NCI-H460 (cell line): Measurements from ENCODE around the gene ANKRD34B. TPM values are rescaled to one million over a fixed set of nuclear protein-coding genes. Genes with fewer than 3 reads are reported as not detected.
"Not testable (repeated sequence)": the region's sequence is repeated elsewhere in the genome, so short reads cannot be mapped to it uniquely, and the experiment has no call there.

Experiments
- DNase-seq: peaks from one replicate; pipeline ENCODE4 v3.0.0-alpha.2; 2016; ENCODE audit warnings: low read depth; ENCODE audit errors: extremely low read depth
- polyA plus RNA-seq: library from polyadenylated mRNA; depleted of rRNA; stranded (reverse); fragments of >200 nt; gene quantifications from 2 replicates; pipeline ENCODE4 v1.2.3, GENCODE V29; 2014; cell fraction: nucleus; rRNA removed
- total RNA-seq: library from RNA; depleted of rRNA; stranded (reverse); fragments of >200 nt; shearing (Covaris generic); gene quantifications from 2 replicates; pipeline ENCODE4 v1.2.3, GENCODE V29; 2014; rRNA removed

ANKRD34B gene
- not detected in 2 replicates for total RNA-seq
- polyA plus RNA-seq: not detected in 2 replicates

DNA sequence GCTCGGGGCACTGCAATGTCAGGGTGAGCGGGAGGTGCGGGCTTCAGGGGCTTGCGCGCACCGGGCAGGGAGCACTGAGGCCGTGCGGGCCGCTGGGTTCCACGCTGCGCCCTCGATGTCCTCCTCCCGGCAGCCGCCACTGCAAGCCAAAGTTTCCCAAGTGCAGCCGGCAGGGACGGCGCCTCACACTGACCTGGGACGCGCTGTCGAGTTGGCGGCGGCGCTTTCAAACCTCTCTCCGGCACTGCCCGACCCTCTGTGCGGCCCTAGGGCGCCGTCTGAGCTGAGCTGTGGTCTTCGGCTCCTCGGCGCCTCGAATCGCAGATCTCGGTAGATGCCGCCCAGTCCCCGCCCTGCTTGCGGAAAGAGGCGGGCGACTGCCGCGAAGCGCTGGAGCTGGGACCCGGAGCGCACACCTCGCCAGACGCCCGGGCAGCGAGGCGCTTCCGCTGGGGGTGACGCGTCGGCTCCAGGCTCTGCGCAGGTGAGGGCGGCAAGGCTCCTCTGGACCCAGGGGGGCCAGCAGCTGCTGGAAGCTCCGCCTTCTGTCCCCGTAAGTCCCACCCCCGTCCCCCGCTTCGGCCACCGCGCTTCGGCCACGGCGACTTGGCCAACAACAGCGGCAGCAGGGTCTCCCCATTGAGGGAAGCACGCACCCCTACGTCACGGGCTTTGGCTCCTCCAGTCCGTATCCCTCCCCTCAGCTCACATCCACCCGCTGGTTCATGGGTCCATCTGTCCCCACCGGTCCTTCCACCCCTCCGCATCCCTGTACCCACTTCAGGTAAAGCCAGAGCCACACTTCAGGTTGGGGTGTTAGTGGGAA lies at the start of gene ANKRD34B:
Gene ANKRD34B (minus strand): TSS at position 320 of the 826 bp plus-strand sequence. CDS start 10,261 bp downstream, outside the sequence.
- no peak for DNase-seq

DNA sequence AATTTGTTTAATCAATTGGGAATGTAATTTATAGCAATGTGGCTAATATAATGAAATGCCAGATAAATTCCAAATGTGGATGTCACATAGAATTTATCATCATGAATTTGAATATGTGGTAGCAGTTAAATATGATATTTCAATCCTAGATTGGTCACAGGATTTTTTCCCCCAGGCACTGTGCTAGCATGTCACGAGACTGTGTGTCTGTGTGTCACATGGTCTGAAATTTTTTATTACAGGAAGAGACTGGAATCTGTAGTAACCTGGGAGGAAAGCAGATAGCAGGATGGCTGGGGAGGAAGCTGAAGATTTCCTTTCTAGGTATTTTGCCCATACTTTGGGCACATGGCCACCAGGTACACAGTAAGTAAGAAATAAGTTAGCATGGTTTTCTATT lies 49.0 kb upstream of the ANKRD34B start:
- DNase-seq: no peak

DNA sequence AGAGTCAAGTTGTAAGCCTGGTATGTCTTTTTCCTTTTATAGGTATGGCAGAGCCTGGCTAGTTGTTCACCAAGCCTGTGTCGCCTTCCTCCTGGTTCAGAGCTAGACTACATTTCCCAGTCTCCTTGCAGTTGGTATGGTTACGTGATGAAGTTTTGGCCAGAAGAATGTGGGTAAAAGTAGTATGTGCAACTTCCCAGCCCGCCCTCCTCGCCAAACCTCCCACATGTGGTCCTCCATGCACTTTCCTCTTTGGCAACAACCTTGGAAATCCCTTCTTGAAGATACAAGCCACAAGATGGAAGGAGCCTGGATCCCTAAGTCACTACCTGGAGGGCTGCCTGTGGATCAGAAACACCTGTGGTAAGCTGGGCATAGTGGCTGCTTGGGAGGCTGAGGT lies 48.4 kb upstream of the ANKRD34B start:
- no peak for DNase-seq

DNA sequence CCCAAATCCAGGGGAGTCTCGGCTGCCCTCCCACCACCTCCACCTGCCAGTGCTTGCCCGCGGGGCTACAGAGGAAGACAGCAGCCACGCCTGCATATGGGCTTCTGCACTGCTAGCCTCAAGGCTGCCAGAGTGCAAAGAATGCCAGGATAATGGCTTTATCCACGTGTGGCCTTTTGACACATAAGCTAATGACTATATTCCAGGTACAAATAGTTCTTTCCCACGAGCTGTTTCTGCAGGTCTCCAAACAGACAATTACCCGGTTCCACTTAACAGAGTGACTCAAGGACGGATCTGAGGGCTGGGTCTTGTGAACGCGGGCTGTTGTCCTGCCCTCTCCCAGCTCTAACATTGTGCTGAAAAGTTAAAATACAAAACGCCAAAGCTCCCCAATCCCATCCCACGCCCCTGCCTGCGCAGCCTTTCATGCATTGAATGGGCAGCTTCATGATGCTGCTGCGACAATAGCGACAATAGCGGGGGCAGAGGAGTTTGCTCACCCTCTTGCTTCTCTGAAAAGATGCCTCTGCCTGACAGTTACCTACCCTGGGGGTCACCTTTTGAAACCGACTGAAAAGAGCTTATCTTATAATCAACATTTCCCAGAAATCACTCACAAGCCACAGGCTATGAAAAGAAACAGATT lies 45.3 kb upstream of the ANKRD34B start:
- no peak for DNase-seq

DNA sequence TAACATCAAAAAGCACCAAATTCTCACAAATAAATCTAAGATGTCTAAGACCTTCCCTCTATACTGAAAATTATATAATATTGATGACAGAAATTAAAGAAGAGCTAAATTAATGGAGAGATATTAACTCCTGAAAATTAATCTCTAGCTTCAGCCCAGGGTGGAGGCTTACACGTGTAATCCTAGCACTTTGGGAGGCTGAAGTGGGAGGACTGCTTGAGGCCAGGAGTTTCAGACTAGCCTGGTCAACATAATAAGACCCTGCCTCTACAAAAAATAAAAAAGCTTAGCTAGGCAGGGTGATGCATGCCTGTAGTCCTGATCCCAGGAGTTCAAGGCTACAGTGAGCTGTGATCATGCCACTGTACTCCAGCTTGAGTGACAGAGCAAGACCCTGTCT lies 39.6 kb upstream of the ANKRD34B start:
- no peak for DNase-seq

DNA sequence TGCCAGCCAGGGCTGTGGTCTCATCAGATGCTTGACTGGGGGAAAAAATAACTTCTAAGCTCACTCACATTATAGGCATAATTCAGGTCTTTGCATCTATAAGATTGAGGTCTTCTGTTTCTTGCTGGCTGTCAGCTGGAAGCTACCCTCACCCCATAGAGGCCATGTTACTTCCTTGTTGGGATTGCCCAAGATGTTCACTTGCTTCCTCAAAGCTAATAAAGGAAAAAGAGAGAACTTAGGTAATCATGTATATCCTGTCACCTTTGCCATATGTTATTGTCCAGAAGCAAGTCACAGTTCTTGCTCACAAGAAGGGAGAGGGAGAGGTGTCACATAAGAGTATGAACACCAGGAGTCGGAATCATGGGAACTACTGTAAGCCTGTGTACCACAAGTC lies 38.7 kb upstream of the ANKRD34B start:
- no peak for DNase-seq

DNA sequence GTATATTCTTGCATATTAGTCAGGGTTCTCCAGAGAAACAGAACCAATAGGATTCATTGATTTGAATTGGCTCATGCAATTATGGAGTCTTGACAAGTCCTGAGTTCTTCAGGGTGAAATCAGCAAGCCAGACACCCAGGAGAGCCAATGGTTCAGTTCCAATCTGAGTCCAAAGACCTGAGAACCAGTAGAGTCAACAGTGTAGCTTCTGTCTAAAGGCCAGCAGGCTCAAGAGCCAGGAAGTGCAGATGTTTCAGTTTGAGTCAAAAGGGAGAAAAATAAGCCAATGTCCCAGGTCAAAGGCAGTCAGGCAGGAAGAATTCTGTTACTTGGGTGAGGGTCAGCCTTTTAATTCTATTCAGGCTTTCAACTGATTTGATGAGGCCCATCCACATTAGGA lies 37.8 kb upstream of the ANKRD34B start:
- no peak for DNase-seq

DNA sequence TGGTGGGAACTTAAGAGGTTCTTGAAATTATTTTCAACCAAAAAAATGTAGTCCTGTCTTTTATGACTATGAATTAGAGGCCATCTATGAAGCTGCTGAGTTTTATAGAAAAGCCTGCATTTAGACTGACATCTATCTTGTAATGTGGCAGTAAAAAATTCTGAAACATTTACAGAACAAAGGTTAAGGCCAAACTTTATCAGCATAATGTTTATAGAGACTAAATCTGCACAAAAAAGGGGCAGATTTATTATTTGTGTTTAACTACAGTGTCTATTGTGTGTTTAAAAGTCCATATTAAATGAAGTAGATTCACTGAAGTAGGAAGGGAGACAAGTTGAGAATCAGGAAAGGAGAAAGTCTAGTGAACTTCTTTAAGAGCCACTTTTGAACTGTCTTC lies 37.3 kb upstream of the ANKRD34B start:
- no peak for DNase-seq

DNA sequence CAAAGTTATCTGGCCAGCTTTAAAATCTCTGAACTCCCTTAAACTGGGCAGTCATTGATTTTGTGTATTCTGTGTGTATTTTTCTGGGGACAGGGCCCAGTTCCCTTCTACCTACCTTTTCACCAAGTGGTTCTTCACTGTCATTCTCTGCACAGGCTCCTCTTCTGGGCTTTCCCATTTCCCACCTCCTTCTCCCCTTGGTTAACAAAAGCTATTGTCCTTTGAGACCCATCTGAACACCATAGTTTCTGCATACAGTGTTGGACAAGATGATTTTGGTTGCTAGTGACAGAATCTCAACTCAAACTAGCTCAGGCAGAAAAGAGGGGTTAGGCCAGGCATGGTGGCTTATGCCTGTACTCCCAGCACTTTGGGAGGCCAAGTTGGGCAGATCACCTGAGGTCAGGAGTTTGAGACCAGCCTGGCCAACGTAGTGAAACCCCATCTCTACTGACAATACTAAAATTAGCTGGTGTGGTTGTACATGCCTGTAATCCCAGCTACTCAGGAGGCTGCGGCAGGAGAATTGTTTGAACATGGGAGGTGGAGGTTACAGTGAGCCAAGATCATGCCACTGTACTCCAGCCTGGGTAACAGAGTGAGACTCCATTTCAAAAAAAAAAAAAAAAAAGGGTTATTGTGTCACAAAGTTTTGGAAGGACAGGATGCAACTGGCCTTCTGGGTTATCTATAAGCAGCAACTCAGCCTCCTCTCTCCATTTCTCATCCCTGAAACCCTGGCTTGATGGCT lies 31.0 kb upstream of the ANKRD34B start:
- no peak for DNase-seq

DNA sequence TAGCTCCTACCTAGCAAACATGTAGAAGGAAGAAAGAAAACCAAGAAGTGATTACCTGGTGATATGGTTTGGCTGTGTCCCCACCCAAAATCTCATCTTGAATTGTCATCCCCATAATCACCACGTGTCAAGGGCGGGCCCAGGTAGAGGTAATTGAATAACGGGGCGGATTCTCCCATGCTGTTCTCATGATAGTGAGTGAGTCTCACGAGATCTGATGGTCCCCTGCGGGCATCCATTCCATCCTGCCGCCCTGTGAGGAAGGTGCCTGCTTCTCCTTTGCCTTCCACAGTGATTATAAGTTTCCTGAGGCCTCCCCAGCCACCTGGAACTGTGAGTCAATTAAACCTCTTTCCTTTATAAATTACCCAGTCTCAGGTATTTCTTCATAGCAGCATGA lies 27.4 kb upstream of the ANKRD34B start:
- DNase-seq: no peak

DNA sequence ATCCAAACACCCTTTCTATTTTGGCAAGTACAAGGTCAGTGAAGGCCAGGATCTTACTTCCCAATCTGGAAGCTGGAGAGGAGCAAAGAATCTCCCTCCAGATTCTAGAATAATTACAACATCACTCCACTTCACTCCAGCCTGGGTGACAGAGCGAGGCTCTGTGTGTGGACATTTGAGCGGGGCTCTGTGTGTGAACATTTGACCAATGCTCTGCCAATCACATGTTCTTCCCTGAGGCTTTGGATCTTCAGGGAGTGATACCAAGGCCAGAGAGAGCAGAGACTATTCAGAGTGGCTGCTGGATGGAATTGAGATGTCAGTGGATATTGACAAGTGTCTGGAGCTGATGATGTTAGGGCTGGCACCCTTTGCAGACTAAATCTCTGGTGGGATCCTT lies 24.7 kb upstream of the ANKRD34B start:
- no peak for DNase-seq

DNA sequence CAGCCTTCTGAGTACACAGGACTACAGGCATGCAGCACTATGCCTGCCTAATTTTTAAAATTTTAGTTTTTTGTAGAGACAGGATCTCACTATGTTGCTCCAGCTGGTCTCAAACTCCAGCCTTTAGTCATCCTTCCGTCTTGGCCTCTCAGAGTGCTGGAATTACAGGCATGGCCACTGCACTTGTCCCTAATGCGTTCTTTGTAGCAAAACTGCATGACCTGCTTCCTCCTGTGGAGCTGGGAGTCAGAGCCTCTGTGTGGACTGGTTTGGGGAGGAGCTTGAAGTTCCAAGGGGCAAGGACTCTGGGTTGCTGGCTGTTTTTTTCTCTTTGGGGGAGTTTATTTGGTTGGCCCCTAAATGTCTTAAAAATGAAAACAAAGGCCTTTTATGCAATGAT lies 22.7 kb upstream of the ANKRD34B start:
- DNase-seq: no peak

DNA sequence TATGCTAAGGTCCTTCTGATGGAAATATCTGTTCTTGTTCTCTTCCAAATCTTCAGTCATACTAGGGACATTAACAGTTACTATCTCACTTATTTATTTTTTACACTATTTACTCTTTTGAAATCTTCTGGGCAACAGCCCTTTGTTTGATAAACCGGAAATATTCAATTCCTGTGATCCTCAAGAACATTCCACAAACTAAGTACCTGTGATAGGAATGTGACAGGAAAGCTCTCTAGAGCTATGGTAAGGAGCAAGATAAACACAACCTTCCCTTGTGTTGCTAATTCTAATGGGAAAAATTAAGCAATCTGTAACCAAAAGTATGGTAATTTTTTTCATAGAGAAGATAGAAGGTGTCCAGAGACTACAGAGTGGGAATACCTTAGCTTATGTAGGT lies 22.0 kb upstream of the ANKRD34B start:
- DNase-seq: no peak

DNA sequence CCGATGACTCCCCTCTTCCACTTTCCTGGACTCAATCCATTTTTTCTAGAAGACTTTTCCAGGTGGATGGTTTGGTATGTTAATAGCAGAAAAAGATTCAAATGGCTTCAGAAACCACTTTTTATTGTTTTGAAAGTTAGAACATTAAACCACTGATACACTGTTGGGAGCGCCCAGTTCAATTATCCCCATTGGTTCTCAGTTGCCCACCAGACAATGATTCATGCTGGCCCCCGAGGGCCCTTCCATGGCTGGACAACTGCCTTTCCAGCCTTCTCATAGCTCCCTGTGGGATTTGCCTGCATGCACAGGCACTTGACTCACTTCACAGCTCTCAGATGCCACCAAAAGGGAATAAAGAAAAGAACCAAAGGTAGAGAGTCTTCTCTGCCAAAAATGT lies 21.3 kb upstream of the ANKRD34B start:
- no peak for DNase-seq

DNA sequence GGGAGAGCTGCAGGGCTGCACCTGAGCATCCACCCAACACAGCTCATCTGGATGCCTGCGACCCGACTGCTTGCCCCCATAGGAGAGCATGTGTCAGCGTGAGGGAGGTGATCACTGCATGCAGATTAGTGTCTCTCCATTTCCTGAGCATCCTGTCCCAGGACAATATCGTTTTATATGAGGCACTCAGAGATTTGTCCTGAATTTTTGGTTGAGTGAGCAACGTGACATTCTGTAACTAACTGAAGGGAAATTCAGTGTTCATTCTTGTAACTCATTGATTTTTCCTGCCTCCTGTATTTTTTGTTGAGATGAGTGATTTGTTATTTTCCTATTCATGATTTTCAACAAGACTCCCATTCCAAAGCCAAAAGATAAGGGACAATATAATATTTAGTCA lies 20.7 kb upstream of the ANKRD34B start:
- no peak for DNase-seq

DNA sequence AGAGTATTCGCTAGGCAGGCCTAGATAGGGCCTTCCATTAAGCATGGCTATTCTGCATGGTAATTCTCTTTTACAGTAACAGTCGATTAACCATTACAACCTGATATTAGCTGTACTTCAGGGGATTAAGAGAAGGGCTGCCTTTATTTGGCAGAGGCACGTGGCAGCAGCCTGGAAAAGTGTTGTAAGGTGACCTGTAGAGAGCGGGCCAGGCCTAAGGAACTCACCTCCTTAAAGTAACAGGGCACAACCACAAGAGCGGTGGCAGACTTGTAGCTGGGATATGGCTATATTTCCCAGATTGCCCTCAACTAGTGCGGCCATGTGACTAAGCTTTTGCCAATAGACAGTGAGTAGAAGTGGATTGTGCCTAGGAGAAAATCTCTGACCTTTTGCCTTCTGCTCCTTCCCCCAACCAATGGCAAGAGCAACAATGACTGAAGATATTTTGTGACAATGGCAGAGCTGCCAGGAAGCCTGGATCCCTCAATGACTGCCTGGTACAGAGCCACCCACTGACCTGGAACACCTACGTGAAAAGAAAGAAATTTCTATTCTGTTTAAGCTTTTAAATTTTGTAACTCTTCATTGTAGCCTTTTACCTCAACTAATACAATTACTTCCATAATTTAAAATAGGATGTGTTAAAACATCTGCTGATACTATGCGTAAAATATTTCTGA lies 18.9 kb upstream of the ANKRD34B start:
- no peak for DNase-seq

DNA sequence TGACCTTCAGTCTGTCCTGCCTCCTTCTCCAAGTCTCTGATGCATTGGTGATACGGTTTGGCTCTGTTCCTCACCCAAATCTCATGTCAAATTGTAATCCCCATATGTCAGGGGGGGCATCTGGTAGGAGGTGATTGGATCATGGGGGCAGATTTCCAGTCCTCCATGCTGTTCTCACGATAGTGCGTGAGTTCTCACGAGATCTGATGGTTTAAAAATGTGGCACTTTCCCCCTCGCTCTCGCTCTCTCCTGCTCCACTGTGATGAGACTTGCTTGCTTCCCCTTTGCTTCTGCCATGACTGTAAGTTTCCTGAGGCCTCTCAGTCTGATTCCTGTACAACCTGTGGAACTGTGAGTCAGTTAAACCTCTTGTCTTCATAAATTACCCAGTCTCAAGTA lies 14.7 kb upstream of the ANKRD34B start:
- DNase-seq: no peak

DNA sequence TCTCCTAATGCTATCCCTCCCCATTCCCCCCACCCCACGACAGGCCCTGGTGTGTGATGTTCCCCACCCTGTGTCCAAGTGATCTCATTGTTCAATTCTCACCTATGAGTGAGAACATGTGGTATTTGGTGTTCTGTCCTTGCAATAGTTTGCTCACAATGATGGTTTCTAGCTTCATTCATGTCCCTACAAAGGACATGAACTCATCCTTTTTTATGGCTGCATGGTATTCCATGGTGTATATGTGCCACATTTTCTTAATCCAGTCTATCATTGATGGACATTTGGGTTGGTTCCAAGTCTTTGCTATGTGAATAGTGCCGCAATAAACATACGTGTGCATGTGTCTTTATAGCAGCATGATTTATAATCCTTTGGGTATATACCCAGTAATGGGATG lies 10.2 kb upstream of the ANKRD34B start:
- not testable (repeated sequence) for DNase-seq

DNA sequence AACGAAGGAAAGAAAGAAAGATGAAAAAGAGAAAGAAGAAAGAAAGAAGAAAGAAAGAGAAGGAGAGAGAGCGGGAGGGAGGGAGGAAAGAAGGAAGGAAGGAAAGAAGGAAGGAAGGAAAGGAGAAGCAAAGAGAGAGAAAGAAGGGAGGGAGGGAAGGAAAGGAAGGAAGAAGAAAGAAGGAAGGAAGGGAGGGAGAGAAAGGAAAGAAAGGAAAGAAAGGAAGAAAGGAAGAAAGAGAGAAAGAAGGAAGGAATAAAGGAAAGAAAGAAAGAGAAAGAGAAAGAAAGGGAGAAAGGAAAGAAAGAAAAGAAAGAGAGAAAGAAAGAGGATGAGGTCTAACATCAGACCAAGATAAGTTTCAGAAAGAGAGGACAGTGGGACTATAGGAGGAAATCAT lies 9.0 kb upstream of the ANKRD34B start:
- DNase-seq: no peak

DNA sequence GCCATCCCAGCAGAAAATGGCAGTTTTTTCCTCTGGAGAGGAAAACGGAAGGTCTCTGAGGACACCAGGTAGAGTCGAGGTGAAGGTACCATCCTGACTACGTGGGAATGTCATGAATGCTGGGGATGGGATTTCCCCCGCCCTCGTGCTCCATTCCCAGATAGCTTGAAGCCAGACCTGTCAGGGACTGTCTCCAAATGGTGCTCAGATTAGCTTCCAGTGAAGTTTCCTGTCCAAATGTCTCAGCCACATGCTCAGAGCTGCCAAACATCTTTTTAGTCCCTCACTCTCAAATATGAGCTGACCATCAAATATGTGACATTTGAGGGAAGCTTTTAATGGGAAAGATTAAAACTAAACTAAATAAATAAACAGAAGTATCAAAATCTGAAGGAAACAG lies 7.6 kb upstream of the ANKRD34B start:
- DNase-seq: no peak

DNA sequence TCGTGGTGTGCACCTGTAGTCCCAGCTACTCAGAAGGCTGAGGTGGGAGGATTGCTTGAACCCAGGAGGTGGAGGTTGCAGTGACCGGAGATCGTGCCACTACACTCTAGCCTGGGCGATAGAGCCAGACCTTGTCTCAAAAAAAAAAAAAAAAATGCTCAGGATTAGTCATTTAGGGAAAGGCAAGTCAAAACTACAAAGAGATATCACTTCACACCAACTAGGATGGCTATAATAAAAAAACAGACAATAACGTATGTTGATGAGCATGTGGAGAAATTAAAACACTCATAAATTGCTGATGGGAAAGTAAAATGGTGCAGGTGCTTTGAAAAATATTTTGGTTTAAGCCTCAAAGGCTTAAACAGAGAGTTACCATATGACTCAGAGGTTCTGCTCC lies 6.3 kb upstream of the ANKRD34B start:
- DNase-seq: no peak
